A549 (cell line): Measurements from ENCODE around the gene TMEM44. TPM values are rescaled to one million over a fixed set of nuclear protein-coding genes. Genes with fewer than 3 reads are reported as not detected.
A peak's percentile ranks its signal among the peaks of the same experiment; 100 is the strongest.

ENCODE experiments used
- ATAC-seq, 2 experiments: fragments of 200-7000 bp in 1 of 2; fragments of >200 bp in 1 of 2; cut with Nextera tagmentation in 1 of 2; cut with Tn5 transposase in 1 of 2; 3 replicates each; pipeline versions ENCODE4 v1.8.0 to v1.9.1; 2018 to 2020; ENCODE audit warnings: mild to moderate bottlenecking in 1 of 2, moderate library complexity in 1 of 2
- CTCF ChIA-PET: fragments of 300-600 bp; sonication (Branson Sonifier 250); formaldehyde crosslinking; extraction: SDS; loops from one replicate; lab custom pipeline; 2021; ENCODE audit warnings: antibody characterized with exemption, inconsistent platforms; lab: Yijun Ruan, JAX
- POLR2A ChIA-PET: fragments of 350-600 bp; formaldehyde crosslinking; extraction: SDS; loops from one replicate; lab custom pipeline; 2021; ENCODE audit warnings: antibody characterized with exemption, inconsistent platforms; lab: Yijun Ruan, JAX
- DNase-seq, 2 experiments: peaks; one replicate each; pipeline versions ENCODE4 v3.0.0 to v3.0.0-alpha.2; 2011 to 2016; ENCODE audit warnings: low read depth in 1 of 2, low spot score in 1 of 2
- FAIRE-seq: peaks from 2 replicates; lab custom pipeline; 2011; peaks lifted over from hg19 to GRCh38; lab: Jason Lieb, UNC
- H3K27ac ChIP-seq, 2 experiments: fragments of >200 bp; sonication (Bioruptor Twin); formaldehyde crosslinking; 3 replicates each; pipeline ENCODE4 v1.5.1; 2016 to 2017
- H3K4me1 ChIP-seq: fragments of >200 bp; sonication (Bioruptor Twin); formaldehyde crosslinking; 3 replicates; pipeline ENCODE4 v1.6.1; 2016
- H3K4me2 ChIP-seq: fragments of >200 bp; sonication (Bioruptor Twin); formaldehyde crosslinking; 3 replicates; pipeline ENCODE4 v1.6.1; 2016
- H3K4me3 ChIP-seq: fragments of >200 bp; sonication (Bioruptor Twin); formaldehyde crosslinking; 3 replicates; pipeline ENCODE4 v1.5.1; 2016
- H3K9me3 ChIP-seq: fragments of >200 bp; sonication (Bioruptor Twin); formaldehyde crosslinking; 3 replicates; pipeline ENCODE4 v1.6.1; 2016
- FOSB ChIP-seq: fragments of 250-450 bp; sonication (Bioruptor Pico); IDR thresholded peaks from 2 replicates; pipeline ENCODE4 v1.5.0; 2020; ENCODE audit warnings: mild to moderate bottlenecking, moderate library complexity
- MAFK ChIP-seq: fragments of 450-650 bp; IDR thresholded peaks from 2 replicates; pipeline ENCODE4 v1.6.1; 2014; ENCODE audit not compliant: partially characterized antibody
- WGBS: methylation state at CpG from one replicate; pipeline ENCODE4 v1.1.6; 2017; ENCODE audit errors: missing lambda C conversion rate; 5-methylcytosine and 5-hydroxymethylcytosine counted together
- polyA plus RNA-seq, 4 experiments: library from polyadenylated mRNA; depleted of rRNA in 3 of 4; stranded (reverse); fragments of >200 nt; fragmentation: RNase III in 1 of 4; extraction: RNeasy Plus Mini Kit Qiagen cat#74134 plus additional on column Dnase treatment in 1 of 4; gene quantifications; 2 replicates in 3 of 4; 3 replicates in 1 of 4; pipeline ENCODE4 v1.2.3, GENCODE V29; 2011 to 2017
- small RNA-seq, 6 experiments: library from RNA; depleted of rRNA; stranded (forward); fragments of <200 nt; gene quantifications; one replicate each; pipeline ENCODE3, GENCODE V24; 2012

The TMEM44 gene
- polyA plus RNA-seq, 2 of the 4 experiments (the other 2 are of a cell fraction): 16.0 to 17.0 TPM

GRCh38 chr3:194537732-194538247, 95.4 kb downstream of the TMEM44 start:
- ATAC-seq: peak; percentile 63 to 73; a peak in 5 of 6 replicates
- Histone ChIP-seq H3K27ac (peak overlapping the region; percentile 79 to 80), H3K9me3 (peaks cover 13% of the 10 kb centered on the region), H3K4me1 (peaks cover 22% of the 10 kb centered on the region)
- peak in 1 of 2 experiments; percentile 60 for DNase-seq
- FAIRE-seq: no peak
- WGBS: 43% methylated on average over 8 of the region's 8 CpGs
- TF ChIP-seq FOSB (no peak), MAFK (no peak)
- TF ChIP-seq, all 56 proteins: peak for 0
- ChIA-PET POLR2A (no interaction called here), CTCF (interaction anchor here (1.4 kb wide), 1 partner anchor 42 kb away, joined by 4 read pairs; no protein-coding TSS in a partner anchor)
- Histone ChIP-seq H3K4me3 (no peak overlapping the region), H3K4me2 (peak overlapping the region; percentile 68)

Small RNA genes within 50 kb of the gene (small RNA-seq; reads per million reads assigned to genes)
- gene AC046143.2: 0 reads per million in 6 experiments

Other genes starting within 250 kb of the TMEM44 start
- gene GP5, start 234.2 kb downstream of the TMEM44 start, polyA plus RNA-seq (2011; rRNA removed): not detected in 2 replicates
- 0.03 TPM in 1 of 3 replicates, not detected in the others for gene GP5, start 234.2 kb downstream of the TMEM44 start, polyA plus RNA-seq (2017; fragmentation: RNase III; extraction: RNeasy Plus Mini Kit Qiagen cat#74134 plus additional on column Dnase treatment)
- gene ATP13A3, start 146.4 kb downstream of the TMEM44 start, polyA plus RNA-seq (2011; rRNA removed): 84.5 and 102 TPM in 2 replicates
- 57.2 to 64.2 TPM (median 63.6 TPM) in 3 replicates for gene ATP13A3, start 146.4 kb downstream of the TMEM44 start, polyA plus RNA-seq (2017; fragmentation: RNase III; extraction: RNeasy Plus Mini Kit Qiagen cat#74134 plus additional on column Dnase treatment)
- 70.3 and 77.1 TPM in 2 replicates for gene LSG1, start 38.8 kb upstream of the TMEM44 start, polyA plus RNA-seq (2011; rRNA removed)
- gene LSG1, start 38.8 kb upstream of the TMEM44 start, polyA plus RNA-seq (2017; fragmentation: RNase III; extraction: RNeasy Plus Mini Kit Qiagen cat#74134 plus additional on column Dnase treatment): 37.4 to 40.7 TPM (median 39.9 TPM) in 3 replicates
- gene FAM43A, start 52.5 kb upstream of the TMEM44 start, polyA plus RNA-seq (2011; rRNA removed): 0.86 and 0.89 TPM in 2 replicates
- 1.6 to 2.6 TPM (median 2.3 TPM) in 3 replicates for gene FAM43A, start 52.5 kb upstream of the TMEM44 start, polyA plus RNA-seq (2017; fragmentation: RNase III; extraction: RNeasy Plus Mini Kit Qiagen cat#74134 plus additional on column Dnase treatment)